ENCODE data around the gene AGXT.

Gene AGXT

GRCh38 chr2:240894006-240894405 lies 25.4 kb downstream of the AGXT start:
- TF ChIP-seq CTCF (IDR thresholded peaks at IDR 0.05): no peak

GRCh38 chr2:240894836-240895558 lies 26.4 kb downstream of the AGXT start:
- TF ChIP-seq CTCF (IDR thresholded peaks at IDR 0.05): no peak

- TF ChIP-seq CTCF (IDR thresholded peaks at IDR 0.05): no peak
Measured at GRCh38 chr2:240895656-240896388, 27.2 kb downstream of the AGXT start, which contains the start of gene MAB21L4. TSS of gene MAB21L4 (minus strand) at chr2:240896156. CDS start at chr2:240895997, 159 bp downstream.

- no peak for TF ChIP-seq CTCF (IDR thresholded peaks at IDR 0.05)
Measured at GRCh38 chr2:240896394-240896793, 27.8 kb downstream of the AGXT start.

- TF ChIP-seq CTCF (IDR thresholded peaks at IDR 0.05): no peak
Measured at GRCh38 chr2:240896871-240897692, 28.5 kb downstream of the AGXT start.

- no peak for TF ChIP-seq CTCF (IDR thresholded peaks at IDR 0.05)
Measured at GRCh38 chr2:240898108-240898730, 29.6 kb downstream of the AGXT start.
